Activated naive CD8-positive, alpha-beta T cell (primary cell): ENCODE measurements around the gene ZRSR2.
"Not testable (repeated sequence)": the region's sequence is repeated elsewhere in the genome, so short reads cannot be mapped to it uniquely, and the experiment has no call there.

Experiments
- H3K27ac Mint-ChIP-seq: one replicate; pipeline ENCODE4 v1.8.0; 2021; ENCODE audit warnings: mixed read lengths
- H3K27me3 Mint-ChIP-seq: one replicate; pipeline ENCODE4 v1.8.0; 2021; ENCODE audit warnings: mixed read lengths
- H3K36me3 Mint-ChIP-seq: one replicate; pipeline ENCODE4 v1.8.0; 2021; ENCODE audit warnings: mixed read lengths
- H3K4me1 Mint-ChIP-seq: one replicate; pipeline ENCODE4 v1.8.0; 2021; ENCODE audit warnings: low read depth, mixed read lengths
- H3K4me3 Mint-ChIP-seq: one replicate; pipeline ENCODE4 v1.8.0; 2021; ENCODE audit warnings: mild to moderate bottlenecking, mixed read lengths
- H3K9me3 Mint-ChIP-seq: one replicate; pipeline ENCODE4 v1.8.0; 2021; ENCODE audit warnings: low read depth, mixed read lengths

Gene ZRSR2, protein sequence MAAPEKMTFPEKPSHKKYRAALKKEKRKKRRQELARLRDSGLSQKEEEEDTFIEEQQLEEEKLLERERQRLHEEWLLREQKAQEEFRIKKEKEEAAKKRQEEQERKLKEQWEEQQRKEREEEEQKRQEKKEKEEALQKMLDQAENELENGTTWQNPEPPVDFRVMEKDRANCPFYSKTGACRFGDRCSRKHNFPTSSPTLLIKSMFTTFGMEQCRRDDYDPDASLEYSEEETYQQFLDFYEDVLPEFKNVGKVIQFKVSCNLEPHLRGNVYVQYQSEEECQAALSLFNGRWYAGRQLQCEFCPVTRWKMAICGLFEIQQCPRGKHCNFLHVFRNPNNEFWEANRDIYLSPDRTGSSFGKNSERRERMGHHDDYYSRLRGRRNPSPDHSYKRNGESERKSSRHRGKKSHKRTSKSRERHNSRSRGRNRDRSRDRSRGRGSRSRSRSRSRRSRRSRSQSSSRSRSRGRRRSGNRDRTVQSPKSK

DNA sequence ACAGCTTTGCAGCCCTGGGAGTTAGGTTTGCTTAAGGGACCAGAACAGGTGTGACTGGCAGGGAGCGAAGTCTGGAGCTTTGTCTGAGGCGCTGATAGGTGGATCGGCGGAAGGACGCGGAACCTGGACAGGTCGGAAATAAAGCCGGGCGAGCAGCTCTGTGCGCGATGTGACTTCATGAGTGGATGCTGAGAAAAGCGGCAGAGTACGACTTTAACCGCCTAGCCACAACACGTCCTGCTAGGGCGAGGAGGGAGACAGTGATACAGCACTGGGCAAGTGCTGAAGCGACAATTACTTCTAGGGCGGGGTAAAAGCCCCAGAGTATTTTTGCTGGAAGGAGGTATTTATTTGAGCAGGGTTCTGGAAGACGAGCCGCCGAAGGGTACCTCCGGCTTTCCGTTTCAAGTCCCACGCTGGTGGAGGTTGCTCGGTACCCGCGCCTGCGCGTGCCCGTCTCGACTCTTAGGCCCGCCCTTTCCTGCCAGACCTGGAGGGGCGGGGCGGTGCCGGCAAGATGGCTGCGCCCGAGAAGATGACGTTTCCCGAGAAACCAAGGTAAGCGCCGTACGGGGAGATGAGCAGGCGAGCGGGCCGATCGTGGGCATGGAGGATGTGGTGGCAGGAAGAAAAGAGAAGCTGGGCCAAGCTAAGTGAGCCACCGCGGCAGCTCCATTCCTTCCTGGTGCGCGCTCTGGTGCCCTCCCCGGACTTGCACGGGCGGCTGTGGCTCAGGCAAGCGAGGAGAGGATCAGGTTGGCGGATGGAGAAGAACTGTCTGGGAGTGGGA, at the start of gene ZRSR2:
Gene ZRSR2, plus strand, starts transcription at position 506 of the 790 bp plus-strand sequence. Its CDS starts 12 bp downstream, at position 518.
- H3K27me3 Mint-ChIP-seq = no peaks in the 10 kb centered on the region
- H3K9me3 Mint-ChIP-seq = no peaks in the 10 kb centered on the region
- H3K4me1 Mint-ChIP-seq = peaks cover 17% of the 10 kb centered on the region
- no peak within 1 kb of the TSS for H3K4me3 Mint-ChIP-seq
- H3K36me3 Mint-ChIP-seq = no peaks in the 10 kb centered on the region
- H3K27ac Mint-ChIP-seq = no peak within 1 kb of the TSS

GRCh38 chrX:15744181-15744867, 46.0 kb upstream of the ZRSR2 start:
- H3K27ac Mint-ChIP-seq = peak overlapping the region; percentile 55
- H3K4me3 Mint-ChIP-seq = no peak overlapping the region
- H3K27me3 Mint-ChIP-seq = no peaks in the 10 kb centered on the region
- peaks cover 74% of the 10 kb centered on the region for H3K4me1 Mint-ChIP-seq
- H3K36me3 Mint-ChIP-seq = peaks cover 9% of the 10 kb centered on the region
- no peaks in the 10 kb centered on the region for H3K9me3 Mint-ChIP-seq

DNA sequence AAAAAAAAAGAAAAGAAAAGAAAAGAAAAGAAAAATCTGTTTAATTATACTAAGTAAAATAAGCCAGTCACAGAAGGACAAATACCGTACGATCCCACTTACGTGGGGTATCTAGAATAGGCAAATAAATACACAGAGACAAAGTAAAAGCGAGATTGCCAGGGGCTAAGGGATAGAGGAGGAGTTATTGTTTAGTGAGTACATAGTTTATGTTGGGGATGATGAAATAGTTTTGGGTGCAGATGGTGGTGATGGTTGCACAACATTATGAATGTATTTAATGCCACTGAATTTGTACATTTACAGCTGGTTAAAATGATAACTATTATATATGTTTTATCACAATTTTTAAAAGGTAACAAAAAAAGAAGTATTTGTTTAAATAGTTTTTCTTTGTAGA, 45.1 kb upstream of the ZRSR2 start:
- H3K27me3 Mint-ChIP-seq = no peaks in the 10 kb centered on the region
- H3K9me3 Mint-ChIP-seq = no peaks in the 10 kb centered on the region
- no peak overlapping the region for H3K4me3 Mint-ChIP-seq
- peaks cover 9% of the 10 kb centered on the region for H3K36me3 Mint-ChIP-seq
- H3K4me1 Mint-ChIP-seq = peaks cover 74% of the 10 kb centered on the region
- no peak overlapping the region for H3K27ac Mint-ChIP-seq

DNA sequence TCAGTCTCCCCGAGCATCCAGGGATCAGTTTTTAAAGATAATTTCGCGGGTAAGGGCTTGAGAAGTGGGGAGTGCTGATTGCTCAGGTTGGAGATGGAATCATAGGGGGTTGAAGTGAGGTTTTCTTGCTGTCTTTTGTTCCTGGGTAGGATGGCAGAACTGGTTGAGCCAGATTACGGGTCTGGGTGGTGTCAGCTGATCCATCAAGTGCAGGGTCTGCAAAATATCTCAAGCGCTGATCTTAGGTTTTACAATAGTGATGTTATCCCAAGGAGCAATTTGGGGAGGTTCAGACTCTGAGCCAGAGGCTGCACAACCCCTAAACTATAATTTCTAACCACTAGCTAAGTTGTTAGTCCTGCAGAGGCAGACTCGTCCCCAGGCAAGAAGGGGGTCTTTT, 43.6 kb upstream of the ZRSR2 start:
- not testable (repeated sequence) for H3K9me3 Mint-ChIP-seq, H3K27me3 Mint-ChIP-seq, H3K36me3 Mint-ChIP-seq, H3K4me3 Mint-ChIP-seq
- H3K27ac Mint-ChIP-seq = peak overlapping the region; percentile 61
- peaks cover 83% of the 10 kb centered on the region for H3K4me1 Mint-ChIP-seq

- Mint-ChIP-seq H3K27me3 (no peaks in the 10 kb centered on the region), H3K4me1 (peaks cover 85% of the 10 kb centered on the region), H3K9me3 (no peaks in the 10 kb centered on the region), H3K27ac (peak overlapping the region; percentile 28), H3K36me3 (peaks cover 9% of the 10 kb centered on the region), H3K4me3 (no peak overlapping the region)
Observed at GRCh38 chrX:15747626-15748173, 42.6 kb upstream of the ZRSR2 start.

DNA sequence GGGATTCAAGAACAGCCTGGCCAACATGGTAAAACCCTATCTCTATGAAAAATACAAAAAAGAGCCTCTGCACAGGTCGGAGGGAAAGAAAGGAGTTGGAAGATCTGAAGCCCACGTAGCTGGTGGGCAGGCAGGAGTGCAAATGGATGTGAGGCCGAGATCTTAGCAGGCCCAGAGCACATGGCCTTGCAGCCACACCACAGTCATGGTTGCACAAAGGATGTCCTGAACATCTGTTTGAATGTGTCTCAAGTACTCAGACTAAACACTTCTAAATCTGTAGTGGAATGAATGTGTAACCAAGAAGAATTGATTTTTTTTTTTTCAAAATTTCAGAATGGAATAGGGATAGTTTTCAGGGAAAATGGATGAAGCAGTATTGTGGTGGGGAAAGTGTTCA, 41.4 kb upstream of the ZRSR2 start:
- Mint-ChIP-seq H3K36me3 (peaks cover 9% of the 10 kb centered on the region), H3K9me3 (no peaks in the 10 kb centered on the region), H3K4me3 (peak overlapping the region; percentile 27), H3K27me3 (no peaks in the 10 kb centered on the region), H3K27ac (peak overlapping the region; percentile 94), H3K4me1 (peaks cover 82% of the 10 kb centered on the region)

DNA sequence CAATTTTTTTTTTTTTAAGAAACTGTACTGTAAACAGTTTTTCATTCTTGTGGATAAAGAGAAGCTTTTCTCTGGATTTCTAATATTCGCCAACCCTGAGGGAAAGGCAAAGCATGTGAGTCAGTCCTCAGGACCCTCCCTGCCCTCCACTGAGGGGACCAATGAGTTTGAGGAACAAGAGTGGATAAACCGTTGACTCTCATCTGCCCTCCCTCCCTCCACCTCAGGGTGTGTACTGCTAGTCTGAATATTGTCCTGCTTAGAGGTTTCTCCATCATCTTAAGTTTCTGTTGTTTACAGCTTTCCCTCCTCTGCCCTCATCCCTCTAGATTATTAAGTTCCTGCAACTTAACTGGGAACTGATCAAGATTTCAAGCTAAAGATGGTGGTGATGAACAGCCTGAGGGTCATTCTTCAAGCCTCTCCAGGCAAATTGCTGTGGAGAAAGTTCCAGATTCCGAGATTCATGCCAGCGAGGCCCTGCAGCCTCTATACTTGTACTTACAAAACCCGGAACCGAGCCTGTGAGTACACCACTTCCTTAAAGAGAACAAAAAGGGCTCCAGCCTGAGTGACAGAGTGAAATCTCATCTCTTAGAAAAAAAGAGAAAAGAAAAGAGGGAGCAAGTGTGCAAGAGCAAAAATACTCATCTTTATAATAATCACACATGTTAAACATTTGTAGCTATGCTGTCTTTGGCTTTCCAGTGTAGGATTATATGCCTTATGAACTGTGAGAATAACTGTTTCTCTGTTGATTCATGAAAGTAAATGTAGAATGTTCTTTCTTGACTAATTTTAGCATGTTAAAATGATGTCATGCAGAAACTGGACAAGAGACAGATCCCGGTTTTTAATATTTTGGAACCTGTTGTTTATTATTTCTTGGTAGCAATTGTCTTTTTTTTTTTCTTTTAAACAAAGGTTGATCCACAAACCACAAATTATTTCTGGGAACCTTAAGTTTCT, 40.4 kb upstream of the ZRSR2 start:
- H3K4me3 Mint-ChIP-seq = peak overlapping the region; percentile 69
- peaks cover 82% of the 10 kb centered on the region for H3K4me1 Mint-ChIP-seq
- no peaks in the 10 kb centered on the region for H3K27me3 Mint-ChIP-seq
- H3K27ac Mint-ChIP-seq = peak overlapping the region; percentile 94
- H3K36me3 Mint-ChIP-seq = peaks cover 6% of the 10 kb centered on the region
- H3K9me3 Mint-ChIP-seq = no peaks in the 10 kb centered on the region

GRCh38 chrX:15750611-15751154, 39.6 kb upstream of the ZRSR2 start:
- Mint-ChIP-seq H3K27me3 (no peaks in the 10 kb centered on the region), H3K9me3 (no peaks in the 10 kb centered on the region), H3K27ac (peak overlapping the region; percentile 94), H3K36me3 (peaks cover 6% of the 10 kb centered on the region), H3K4me3 (peak overlapping the region; percentile 69), H3K4me1 (peaks cover 81% of the 10 kb centered on the region)

DNA sequence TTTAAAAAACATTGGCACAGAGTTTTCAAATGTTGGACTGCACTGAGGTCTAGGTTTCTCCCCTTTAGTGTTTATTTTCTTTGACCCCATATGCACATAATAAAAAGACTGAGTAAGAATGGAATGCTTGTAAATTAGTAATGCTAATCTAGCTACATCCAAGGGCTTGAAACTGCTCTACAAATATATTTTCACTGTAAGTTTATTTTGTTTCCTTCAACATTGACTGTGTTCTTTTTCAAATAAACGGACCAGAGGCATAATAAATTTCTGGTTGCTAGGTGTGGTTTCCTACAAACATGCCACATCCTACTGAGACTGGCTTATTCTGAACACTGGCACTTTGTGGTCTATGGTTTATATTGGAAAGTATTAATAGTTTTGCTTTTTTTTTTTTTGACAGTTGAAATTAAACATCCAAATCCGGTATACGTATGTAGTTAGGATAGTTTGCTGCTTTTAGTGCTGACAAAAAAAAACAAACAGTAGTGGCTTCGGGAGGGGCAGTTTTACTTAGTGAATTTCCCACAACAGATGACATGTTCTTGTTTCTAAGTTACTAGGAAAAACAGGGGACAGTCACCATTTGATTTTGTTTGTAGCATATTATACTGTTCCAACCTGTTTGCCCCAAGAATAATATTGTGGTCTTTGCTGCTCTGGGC, 39.0 kb upstream of the ZRSR2 start:
- H3K27me3 Mint-ChIP-seq = no peaks in the 10 kb centered on the region
- H3K27ac Mint-ChIP-seq = peak overlapping the region; percentile 94
- H3K36me3 Mint-ChIP-seq = peaks cover 11% of the 10 kb centered on the region
- H3K9me3 Mint-ChIP-seq = no peaks in the 10 kb centered on the region
- peak overlapping the region; percentile 69 for H3K4me3 Mint-ChIP-seq
- H3K4me1 Mint-ChIP-seq = peaks cover 84% of the 10 kb centered on the region

- peaks cover 73% of the 10 kb centered on the region for H3K4me1 Mint-ChIP-seq
- no peaks in the 10 kb centered on the region for H3K9me3 Mint-ChIP-seq
- no peaks in the 10 kb centered on the region for H3K27me3 Mint-ChIP-seq
- peaks cover 6% of the 10 kb centered on the region for H3K36me3 Mint-ChIP-seq
- H3K4me3 Mint-ChIP-seq = no peak overlapping the region
- H3K27ac Mint-ChIP-seq = no peak overlapping the region
Observed at GRCh38 chrX:15755091-15755490, 35.2 kb upstream of the ZRSR2 start.

DNA sequence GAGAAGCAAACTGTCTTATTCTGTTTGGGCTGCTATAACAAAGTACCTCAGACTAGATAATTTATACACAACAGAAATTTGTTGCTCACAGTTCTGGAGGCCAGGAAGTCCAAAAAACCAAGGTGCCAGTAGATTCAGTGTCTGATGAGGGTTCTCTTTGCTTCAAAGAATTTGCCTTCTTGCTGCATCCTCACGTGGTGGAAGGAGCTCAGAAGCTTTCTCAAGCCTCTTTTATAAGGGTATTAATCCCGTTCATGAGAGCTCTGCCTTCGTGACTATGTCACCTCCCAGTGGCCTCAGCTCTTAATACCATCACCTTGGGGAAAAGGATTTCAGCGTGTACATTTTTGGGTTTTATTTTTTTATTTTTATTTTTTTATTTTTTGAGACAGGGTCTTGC, 32.1 kb upstream of the ZRSR2 start:
- Mint-ChIP-seq H3K27ac (peak overlapping the region; percentile 82), H3K27me3 (no peaks in the 10 kb centered on the region), H3K4me1 (peaks cover 51% of the 10 kb centered on the region), H3K4me3 (peak overlapping the region; percentile 7), H3K9me3 (no peaks in the 10 kb centered on the region), H3K36me3 (peaks cover 6% of the 10 kb centered on the region)

DNA sequence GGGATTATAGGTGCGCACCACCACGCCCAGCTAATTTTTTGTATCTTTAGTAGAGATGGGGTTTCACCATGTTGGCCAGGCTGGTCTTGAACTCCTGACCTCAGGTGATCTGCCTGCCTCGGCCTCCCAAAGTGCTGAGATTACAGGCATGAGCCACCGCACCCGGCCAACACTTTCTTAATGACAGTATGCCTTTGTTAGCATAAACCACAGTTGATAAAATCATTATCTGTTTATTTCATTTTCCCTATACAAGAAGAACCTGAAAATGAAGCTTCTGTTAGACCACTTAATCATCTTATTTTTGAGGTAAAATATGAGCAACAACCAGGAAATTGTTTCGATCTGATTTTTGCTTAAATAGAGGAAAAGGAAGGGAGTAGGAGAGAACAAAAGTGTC, 30.4 kb upstream of the ZRSR2 start:
- H3K9me3 Mint-ChIP-seq, H3K36me3 Mint-ChIP-seq, H3K27me3 Mint-ChIP-seq, H3K4me3 Mint-ChIP-seq: not testable (repeated sequence)
- H3K4me1 Mint-ChIP-seq = peaks cover 38% of the 10 kb centered on the region
- peak overlapping the region; percentile 54 for H3K27ac Mint-ChIP-seq

DNA sequence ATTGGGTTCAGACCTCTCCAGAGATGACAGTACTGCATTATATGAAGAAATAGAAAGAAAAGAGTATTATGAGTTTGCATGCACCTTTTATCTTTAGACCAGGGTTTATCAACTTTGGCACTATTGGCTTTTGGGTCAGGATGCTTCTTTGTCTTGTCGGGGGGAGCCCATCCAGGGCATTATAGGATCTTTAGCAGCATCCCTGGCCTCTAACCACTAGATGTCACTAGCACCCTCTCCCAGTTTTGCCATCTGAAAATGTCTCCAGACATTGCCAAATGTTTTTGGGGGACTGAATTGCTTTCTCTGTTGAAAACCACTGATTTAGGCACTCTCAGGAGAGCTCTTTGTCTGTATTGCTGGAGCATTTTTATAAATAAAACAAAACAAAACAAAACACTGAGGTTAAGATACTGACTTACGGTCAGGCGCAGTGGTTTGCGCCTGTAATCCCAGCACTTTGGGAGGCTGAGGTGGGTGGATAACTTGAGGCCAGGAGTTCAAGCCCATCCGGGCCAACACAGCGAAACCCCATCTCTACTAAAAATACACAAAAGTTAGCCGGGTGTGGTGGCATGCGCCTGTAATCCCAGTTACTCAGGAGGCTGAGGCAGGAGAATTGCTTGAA, 28.6 kb upstream of the ZRSR2 start:
- Mint-ChIP-seq H3K27me3 (no peaks in the 10 kb centered on the region), H3K4me3 (no peak overlapping the region), H3K9me3 (no peaks in the 10 kb centered on the region), H3K4me1 (peaks cover 28% of the 10 kb centered on the region), H3K27ac (peak overlapping the region; percentile 78), H3K36me3 (peaks cover 2% of the 10 kb centered on the region)
